Measurements from ENCODE around the gene PLOD3. TPM values are rescaled to one million over a fixed set of nuclear protein-coding genes. Genes with fewer than 3 reads are reported as not detected.
"Not testable (repeated sequence)": the region's sequence is repeated elsewhere in the genome, so short reads cannot be mapped to it uniquely, and the experiment has no call there.

Gene PLOD3
- total and polyA plus RNA-seq, 2 of the 8 experiments (the other 6 are each of a cell fraction or from before 2014, with no cell fraction given): 28.4 to 47.2 TPM

- peaks cover 0 to 16% (median 9%) of the 10 kb centered on the region in 4 experiments; a peak in 5 of 7 replicates for H3K27me3 ChIP-seq (replicated peaks in 1 of 4; ENCODE audit: control insufficient read depth in 3 of 4, extremely low read depth in 1 of 4, insufficient read depth in 3 of 4, low read length in 3 of 4)
- H3K18ac ChIP-seq (ENCODE audit: extremely low read depth, low read length); FAIRE-seq; H2BK120ac ChIP-seq (replicated peaks; ENCODE audit: low read depth, low read length); H2AK5ac ChIP-seq (ENCODE audit: low read depth, low read length); H4K5ac ChIP-seq (ENCODE audit: insufficient read length, low read depth, low read length); H2AFZ ChIP-seq (ENCODE audit: low read length); H3K14ac ChIP-seq (ENCODE audit: insufficient read length); H3K79me2 ChIP-seq (ENCODE audit: control insufficient read depth in 1 of 2, insufficient read depth in 2 of 2, low read length in 2 of 2); H2BK15ac ChIP-seq (ENCODE audit: low read length); H3K9ac ChIP-seq (replicated peaks in 1 of 4; ENCODE audit: extremely low read depth in 1 of 4, low read depth in 3 of 4, low read length in 3 of 4); H4K8ac ChIP-seq (ENCODE audit: extremely low read depth, insufficient read depth, low read length); H4K91ac ChIP-seq (replicated peaks; ENCODE audit: insufficient read length, low read length); H3K79me1 ChIP-seq (ENCODE audit: low read depth, low read length); H3K4ac ChIP-seq (replicated peaks; ENCODE audit: insufficient read length, low read depth, low read length); H3K9me3 ChIP-seq (ENCODE audit: insufficient read depth in 2 of 2, low read depth in 1 of 2, low read length in 1 of 2); H3K4me3 ChIP-seq (ENCODE audit: extremely low read depth in 1 of 4, insufficient read depth in 2 of 4, low read depth in 3 of 4, low read length in 4 of 4); H3K23me2 ChIP-seq (ENCODE audit: low read depth, low read length); H4K20me1 ChIP-seq (replicated peaks in 1 of 2; ENCODE audit: control insufficient read depth in 1 of 2, insufficient read depth in 2 of 2, low read length in 2 of 2); DNase-seq (ENCODE audit: low read depth in 1 of 2, low spot score in 2 of 2); H3K23ac ChIP-seq (ENCODE audit: insufficient read length); H2BK20ac ChIP-seq (ENCODE audit: low read length); H3K56ac ChIP-seq (replicated peaks; ENCODE audit: insufficient read length, low read depth, low read length); H2BK5ac ChIP-seq (ENCODE audit: low read depth, low read length); H3K4me2 ChIP-seq (ENCODE audit: insufficient read depth in 1 of 2, low read depth in 2 of 2, low read length in 2 of 2); H3K36me3 ChIP-seq (ENCODE audit: control insufficient read depth in 2 of 4, insufficient read depth in 4 of 4, low read length in 3 of 4); H3K27ac ChIP-seq (ENCODE audit: low read depth, low read length): not testable (repeated sequence)
- ChIA-PET CTCF (ENCODE audit: partially characterized antibody) (interaction anchor here (1.1 to 12.3 kb wide), 6 partner anchors 7 to 58 kb away, joined by 4 to 168 read pairs (median 6); no protein-coding TSS in a partner anchor), POLR2A (ENCODE audit: partially characterized antibody) (interaction anchor here (0.6 to 2.0 kb wide), 10 partner anchors 8 to 114 kb away, joined by 3 to 7 read pairs (median 4); partner anchors contain the start of genes NAT16 and TRIM56)
- WGBS, 2 experiments (ENCODE audit: extremely low coverage in 1 of 2, insufficient coverage in 1 of 2, insufficient read length in 1 of 2, insufficient replicate concordance in 2 of 2, low coverage in 1 of 2, low lambda C conversion rate in 2 of 2, missing lambda C conversion rate in 1 of 2): 95% methylated on average over 7 of the region's 10 CpGs; no CpG with 5 or more reads in 1 of the 2 experiments
- peaks cover 5 to 20% (median 13%) of the 10 kb centered on the region in 4 experiments for H3K4me1 ChIP-seq (replicated peaks in 1 of 4; ENCODE audit: control insufficient read depth in 3 of 4, insufficient read depth in 4 of 4, low read length in 3 of 4)
- 0 out of 2 replicates have a peak overlapping the region, but pooled peaks have one; percentile 55 for H2BK12ac ChIP-seq (ENCODE audit: low read depth, low read length)
These were observed 17.9 kb downstream of the PLOD3 start for GRCh38 chr7:101199522-101199921.
